Smooth muscle cell (in vitro differentiated cells): ENCODE results near the gene PPP1R7. TPM values are rescaled to one million over a fixed set of nuclear protein-coding genes. Genes with fewer than 3 reads are reported as not detected.

ENCODE experiments used
- DNase-seq: peaks from one replicate; lab custom pipeline; 2025; ENCODE audit not compliant: unreplicated experiment; lab: John Stamatoyannopoulos, UW
- H2AFZ ChIP-seq: fragments of 200-600 bp; sonication (generic); 2 replicates; pipeline ENCODE4 v1.6.0; 2016; ENCODE audit warnings: antibody characterized with exemption, low read depth, mild to moderate bottlenecking
- H3F3A ChIP-seq: fragments of 200-600 bp; sonication (generic); 2 replicates; pipeline ENCODE4 v1.6.0; 2017; ENCODE audit warnings: antibody characterized with exemption, low read depth
- H3K27ac ChIP-seq: fragments of 200-600 bp; sonication (generic); 2 replicates; pipeline ENCODE4 v1.5.1; 2016; ENCODE audit warnings: low read depth, mild to moderate bottlenecking
- H3K27me3 ChIP-seq: fragments of 200-600 bp; sonication (generic); 2 replicates; pipeline ENCODE4 v1.6.1; 2016; ENCODE audit warnings: low read depth, mild to moderate bottlenecking
- H3K36me3 ChIP-seq: fragments of 200-600 bp; sonication (generic); 2 replicates; pipeline ENCODE4 v1.5.1; 2016; ENCODE audit warnings: low read depth
- H3K4me1 ChIP-seq: fragments of 200-600 bp; sonication (generic); 2 replicates; pipeline ENCODE4 v1.5.1; 2016; ENCODE audit warnings: low read depth
- H3K4me2 ChIP-seq: fragments of 200-600 bp; sonication (generic); 2 replicates; pipeline ENCODE4 v1.6.0; 2016; ENCODE audit warnings: mild to moderate bottlenecking
- H3K4me3 ChIP-seq: fragments of 200-600 bp; sonication (generic); 2 replicates; pipeline ENCODE4 v1.5.1; 2016; ENCODE audit warnings: mild to moderate bottlenecking
- H3K79me2 ChIP-seq: fragments of 200-600 bp; sonication (generic); 2 replicates; pipeline ENCODE4 v1.6.0; 2016; ENCODE audit warnings: low read depth, mild to moderate bottlenecking
- H3K9ac ChIP-seq: fragments of 200-600 bp; sonication (generic); 2 replicates; pipeline ENCODE4 v1.6.0; 2016; ENCODE audit warnings: low read depth
- H3K9me3 ChIP-seq: fragments of 200-600 bp; sonication (generic); replicated peaks from 2 replicates; pipeline ENCODE4 v1.5.1; 2016; ENCODE audit warnings: low read depth
- H4K20me1 ChIP-seq: fragments of 200-600 bp; sonication (generic); 2 replicates; pipeline ENCODE4 v1.6.0; 2016; ENCODE audit warnings: low read depth
- WGBS: methylation state at CpG from one replicate; pipeline ENCODE4 v1.1.7; 2016; ENCODE audit warnings: low lambda C conversion rate; 5-methylcytosine and 5-hydroxymethylcytosine counted together
- polyA plus RNA-seq: library from polyadenylated mRNA; unstranded; fragments of >200 nt; fragmentation: Nextera tagmentation; extraction: Ambion mirVana; gene quantifications from 2 replicates; pipeline ENCODE4 v1.2.1, GENCODE V29; 2016
- total RNA-seq: library from RNA; depleted of rRNA; stranded (reverse); fragments of >200 nt; gene quantifications from 2 replicates; pipeline ENCODE4 v1.2.3, GENCODE V29; 2014
- TF ChIP-seq, protein P1 (sequence below): fragments of 200-600 bp; sonication (generic); IDR thresholded peaks from 2 replicates; pipeline ENCODE4 v1.5.1; 2017; ENCODE audit warnings: borderline replicate concordance, mild to moderate bottlenecking, antibody characterized with exemption; ENCODE audit not compliant: insufficient read depth, poor library complexity, severe bottlenecking

The PPP1R7 gene
- total and polyA plus RNA-seq, 2 experiments from 2014 or later: 54.3 to 74.9 TPM

- Histone ChIP-seq H3K27me3 (no peaks in the 10 kb centered on the region), H3F3A (no peaks in the 10 kb centered on the region), H3K9me3 (no peaks in the 10 kb centered on the region), H3K79me2 (no peaks in the 10 kb centered on the region), H2AFZ (no peak overlapping the region), H3K9ac (no peak overlapping the region), H4K20me1 (peaks cover 3% of the 10 kb centered on the region), H3K4me3 (no peak overlapping the region), H3K4me2 (no peak overlapping the region), H3K4me1 (no peaks in the 10 kb centered on the region), H3K27ac (no peak overlapping the region), H3K36me3 (peaks cover 3% of the 10 kb centered on the region)
- TF ChIP-seq, protein P1, sequence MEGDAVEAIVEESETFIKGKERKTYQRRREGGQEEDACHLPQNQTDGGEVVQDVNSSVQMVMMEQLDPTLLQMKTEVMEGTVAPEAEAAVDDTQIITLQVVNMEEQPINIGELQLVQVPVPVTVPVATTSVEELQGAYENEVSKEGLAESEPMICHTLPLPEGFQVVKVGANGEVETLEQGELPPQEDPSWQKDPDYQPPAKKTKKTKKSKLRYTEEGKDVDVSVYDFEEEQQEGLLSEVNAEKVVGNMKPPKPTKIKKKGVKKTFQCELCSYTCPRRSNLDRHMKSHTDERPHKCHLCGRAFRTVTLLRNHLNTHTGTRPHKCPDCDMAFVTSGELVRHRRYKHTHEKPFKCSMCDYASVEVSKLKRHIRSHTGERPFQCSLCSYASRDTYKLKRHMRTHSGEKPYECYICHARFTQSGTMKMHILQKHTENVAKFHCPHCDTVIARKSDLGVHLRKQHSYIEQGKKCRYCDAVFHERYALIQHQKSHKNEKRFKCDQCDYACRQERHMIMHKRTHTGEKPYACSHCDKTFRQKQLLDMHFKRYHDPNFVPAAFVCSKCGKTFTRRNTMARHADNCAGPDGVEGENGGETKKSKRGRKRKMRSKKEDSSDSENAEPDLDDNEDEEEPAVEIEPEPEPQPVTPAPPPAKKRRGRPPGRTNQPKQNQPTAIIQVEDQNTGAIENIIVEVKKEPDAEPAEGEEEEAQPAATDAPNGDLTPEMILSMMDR: no peak
- no peak for DNase-seq
- 76% methylated on average over 3 of the region's 3 CpGs for WGBS
Observed at GRCh38 chr2:241163601-241164118, 13.4 kb downstream of the PPP1R7 start.

- WGBS: 98% methylated on average over 15 of the region's 15 CpGs
Observed at GRCh38 chr2:241168366-241168765, 18.1 kb downstream of the PPP1R7 start.

GRCh38 chr2:241173557-241173956, 23.3 kb downstream of the PPP1R7 start:
- Histone ChIP-seq H3K4me3 (no peak overlapping the region), H2AFZ (no peak overlapping the region), H3K4me1 (no peaks in the 10 kb centered on the region), H3K36me3 (peaks cover 23% of the 10 kb centered on the region), H3F3A (no peaks in the 10 kb centered on the region), H3K9ac (no peak overlapping the region), H4K20me1 (no peaks in the 10 kb centered on the region), H3K4me2 (no peak overlapping the region), H3K27ac (no peak overlapping the region), H3K9me3 (no peaks in the 10 kb centered on the region), H3K27me3 (no peaks in the 10 kb centered on the region), H3K79me2 (no peaks in the 10 kb centered on the region)
- TF ChIP-seq, protein P1: no peak
- no peak for DNase-seq
- 83% methylated on average over 2 of the region's 2 CpGs for WGBS

More at GRCh38 chr2:241168366-241168765, 18.1 kb downstream of the PPP1R7 start:
- Histone ChIP-seq H2AFZ (no peak overlapping the region), H4K20me1 (no peaks in the 10 kb centered on the region), H3K4me1 (no peaks in the 10 kb centered on the region), H3K36me3 (peaks cover 23% of the 10 kb centered on the region), H3K9ac (no peak overlapping the region), H3F3A (no peaks in the 10 kb centered on the region), H3K27ac (no peak overlapping the region), H3K4me2 (no peak overlapping the region), H3K27me3 (no peaks in the 10 kb centered on the region), H3K9me3 (no peaks in the 10 kb centered on the region), H3K4me3 (no peak overlapping the region), H3K79me2 (no peaks in the 10 kb centered on the region)
- no peak for DNase-seq
- TF ChIP-seq, protein P1: no peak
